Measurements from ENCODE around the gene C13orf46.

C13orf46 gene

GRCh38 chr13:113954046-113954835 lies 19.6 kb downstream of the C13orf46 start:
- DNase-seq (ENCODE audit: low read depth) = no peak

GRCh38 chr13:113953561-113953960 lies 20.3 kb downstream of the C13orf46 start:
- DNase-seq (ENCODE audit: low read depth) = no peak

- no peak for DNase-seq (ENCODE audit: low read depth)
These were observed 20.8 kb downstream of the C13orf46 start for GRCh38 chr13:113952983-113953520.

- DNase-seq (ENCODE audit: low read depth) = no peak
These were observed 21.5 kb downstream of the C13orf46 start for GRCh38 chr13:113952151-113952982.

- DNase-seq (ENCODE audit: low read depth) = no peak
These were observed 22.5 kb downstream of the C13orf46 start for GRCh38 chr13:113951246-113951999.

- no peak for DNase-seq (ENCODE audit: low read depth)
These were observed 23.2 kb downstream of the C13orf46 start for GRCh38 chr13:113950451-113951245.

GRCh38 chr13:113949546-113949945 lies 24.3 kb downstream of the C13orf46 start:
- DNase-seq (ENCODE audit: low read depth) = no peak

GRCh38 chr13:113948034-113948742 lies 25.7 kb downstream of the C13orf46 start:
- no peak for DNase-seq (ENCODE audit: low read depth)

- no peak for DNase-seq (ENCODE audit: low read depth)
These were observed 26.4 kb downstream of the C13orf46 start for GRCh38 chr13:113947311-113948033.

GRCh38 chr13:113946409-113947181 lies 27.3 kb downstream of the C13orf46 start:
- DNase-seq (ENCODE audit: low read depth) = no peak

- no peak for DNase-seq (ENCODE audit: low read depth)
These were observed 27.9 kb downstream of the C13orf46 start for GRCh38 chr13:113945857-113946408.

- DNase-seq (ENCODE audit: low read depth) = no peak
These were observed 29.9 kb downstream of the C13orf46 start for GRCh38 chr13:113943821-113944565.

- no peak for DNase-seq (ENCODE audit: low read depth)
These were observed 31.2 kb downstream of the C13orf46 start for GRCh38 chr13:113942591-113943103.

GRCh38 chr13:113941571-113942191 lies 32.2 kb downstream of the C13orf46 start:
- no peak for DNase-seq (ENCODE audit: low read depth)

- no peak for DNase-seq (ENCODE audit: low read depth)
These were observed 34.0 kb downstream of the C13orf46 start for GRCh38 chr13:113939944-113940297.

GRCh38 chr13:113939129-113939943 lies 34.5 kb downstream of the C13orf46 start:
- DNase-seq (ENCODE audit: low read depth) = no peak

GRCh38 chr13:113938716-113939115 lies 35.2 kb downstream of the C13orf46 start:
- DNase-seq (ENCODE audit: low read depth) = no peak
